HG03175 (cell line): ENCODE results near the gene FIBP.
"Not testable (repeated sequence)": the region's sequence is repeated elsewhere in the genome, so short reads cannot be mapped to it uniquely, and the experiment has no call there.

Experiments used
- ATAC-seq: cut with Tn5 transposase; IDR thresholded peaks from one replicate; pipeline ENCODE4 v1.9.1; 2021; ENCODE audit warnings: mild to moderate bottlenecking, moderate library complexity; ENCODE audit not compliant: unreplicated experiment

The FIBP gene

GRCh38 chr11:65915101-65915820 lies 27.0 kb upstream of the FIBP start:
- no peak for ATAC-seq

- ATAC-seq: no peak
These were observed 24.6 kb upstream of the FIBP start for GRCh38 chr11:65912845-65913244.

- ATAC-seq: no peak
These were observed 23.7 kb upstream of the FIBP start for GRCh38 chr11:65911682-65912568.

- ATAC-seq: no peak
These were observed 19.6 kb upstream of the FIBP start for GRCh38 chr11:65907878-65908277.

- no peak for ATAC-seq
These were observed 18.3 kb upstream of the FIBP start for GRCh38 chr11:65906602-65907001.

- no peak for ATAC-seq
These were observed 15.4 kb upstream of the FIBP start for GRCh38 chr11:65903715-65904114.

- no peak for ATAC-seq
These were observed 14.8 kb upstream of the FIBP start for GRCh38 chr11:65903068-65903481.

- no peak for ATAC-seq
These were observed 12.6 kb upstream of the FIBP start for GRCh38 chr11:65900899-65901180.

- ATAC-seq: peak; percentile 78
These were observed 12.0 kb upstream of the FIBP start, which contains the start of gene FOSL1 for GRCh38 chr11:65900125-65900898. Gene FOSL1 (minus strand): TSS chr11:65900388. CDS start chr11:65900339, 49 bp downstream.

- no peak for ATAC-seq
These were observed 11.3 kb upstream of the FIBP start for GRCh38 chr11:65899356-65900124.

GRCh38 chr11:65898656-65899355 lies 10.5 kb upstream of the FIBP start:
- no peak for ATAC-seq

- ATAC-seq: no peak
These were observed 8.8 kb upstream of the FIBP start for GRCh38 chr11:65897020-65897471.

GRCh38 chr11:65896034-65896999 lies 8.0 kb upstream of the FIBP start:
- no peak for ATAC-seq

GRCh38 chr11:65895482-65895981 lies 7.3 kb upstream of the FIBP start:
- ATAC-seq: no peak

- no peak for ATAC-seq
These were observed 5.8 kb upstream of the FIBP start for GRCh38 chr11:65894034-65894591.

GRCh38 chr11:65892661-65893317 lies 4.5 kb upstream of the FIBP start:
- ATAC-seq: no peak

GRCh38 chr11:65892137-65892540 lies 3.9 kb upstream of the FIBP start:
- ATAC-seq: not testable (repeated sequence)
